ENCODE measurements around the gene PDE10A.

PDE10A gene

DNA sequence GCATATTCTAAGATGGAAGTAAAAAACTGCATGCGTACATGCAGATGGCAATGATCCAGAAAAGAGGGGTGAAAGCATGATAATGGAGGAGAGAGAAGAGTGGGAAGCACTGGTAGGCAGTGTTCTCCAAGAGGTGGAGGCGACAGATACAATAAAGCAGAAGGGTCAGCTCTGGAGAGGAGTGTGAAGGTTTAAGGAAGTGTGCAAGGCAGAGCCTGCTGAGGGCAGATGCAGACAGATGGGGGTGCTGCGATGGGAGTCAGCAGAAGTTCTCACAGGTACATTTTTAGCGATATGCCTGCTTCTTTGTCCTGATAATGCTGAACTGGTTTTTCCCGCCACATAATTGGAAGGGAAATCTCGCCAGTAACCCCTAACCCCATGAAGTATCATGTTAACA lies 272.6 kb downstream of the PDE10A start:
- H3K4me3 ChIP-seq (ENCODE audit: low read length): no peak overlapping the region
- TF ChIP-seq, protein P1, sequence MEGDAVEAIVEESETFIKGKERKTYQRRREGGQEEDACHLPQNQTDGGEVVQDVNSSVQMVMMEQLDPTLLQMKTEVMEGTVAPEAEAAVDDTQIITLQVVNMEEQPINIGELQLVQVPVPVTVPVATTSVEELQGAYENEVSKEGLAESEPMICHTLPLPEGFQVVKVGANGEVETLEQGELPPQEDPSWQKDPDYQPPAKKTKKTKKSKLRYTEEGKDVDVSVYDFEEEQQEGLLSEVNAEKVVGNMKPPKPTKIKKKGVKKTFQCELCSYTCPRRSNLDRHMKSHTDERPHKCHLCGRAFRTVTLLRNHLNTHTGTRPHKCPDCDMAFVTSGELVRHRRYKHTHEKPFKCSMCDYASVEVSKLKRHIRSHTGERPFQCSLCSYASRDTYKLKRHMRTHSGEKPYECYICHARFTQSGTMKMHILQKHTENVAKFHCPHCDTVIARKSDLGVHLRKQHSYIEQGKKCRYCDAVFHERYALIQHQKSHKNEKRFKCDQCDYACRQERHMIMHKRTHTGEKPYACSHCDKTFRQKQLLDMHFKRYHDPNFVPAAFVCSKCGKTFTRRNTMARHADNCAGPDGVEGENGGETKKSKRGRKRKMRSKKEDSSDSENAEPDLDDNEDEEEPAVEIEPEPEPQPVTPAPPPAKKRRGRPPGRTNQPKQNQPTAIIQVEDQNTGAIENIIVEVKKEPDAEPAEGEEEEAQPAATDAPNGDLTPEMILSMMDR (IDR thresholded peaks at IDR 0.05; ENCODE audit: insufficient read depth, low read depth, low read length, missing control alignments): no peak
- no peak for DNase-seq (ENCODE audit: low read depth)

DNA sequence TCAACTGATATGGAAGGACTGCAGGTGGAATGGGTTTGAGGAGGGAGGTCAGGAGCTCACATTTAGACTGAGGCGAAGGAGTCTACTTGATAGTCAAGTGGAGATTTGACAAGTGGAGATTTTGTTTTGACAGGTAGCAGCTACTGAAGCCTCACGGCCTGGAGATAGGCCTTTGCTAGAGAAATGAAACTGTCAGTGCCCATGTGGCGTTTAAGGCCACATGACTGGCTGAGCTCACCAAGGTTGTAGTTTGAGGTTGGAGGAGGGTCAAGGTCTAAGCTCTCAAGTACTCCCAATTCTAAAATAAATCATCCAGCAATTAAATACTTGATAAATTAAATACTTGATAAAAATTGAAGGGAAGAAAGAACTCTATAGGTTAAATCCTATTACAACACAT lies 273.5 kb downstream of the PDE10A start:
- TF ChIP-seq, protein P1 (IDR thresholded peaks at IDR 0.05; ENCODE audit: insufficient read depth, low read depth, low read length, missing control alignments): no peak
- H3K4me3 ChIP-seq (ENCODE audit: low read length): no peak overlapping the region
- no peak for DNase-seq (ENCODE audit: low read depth)

DNA sequence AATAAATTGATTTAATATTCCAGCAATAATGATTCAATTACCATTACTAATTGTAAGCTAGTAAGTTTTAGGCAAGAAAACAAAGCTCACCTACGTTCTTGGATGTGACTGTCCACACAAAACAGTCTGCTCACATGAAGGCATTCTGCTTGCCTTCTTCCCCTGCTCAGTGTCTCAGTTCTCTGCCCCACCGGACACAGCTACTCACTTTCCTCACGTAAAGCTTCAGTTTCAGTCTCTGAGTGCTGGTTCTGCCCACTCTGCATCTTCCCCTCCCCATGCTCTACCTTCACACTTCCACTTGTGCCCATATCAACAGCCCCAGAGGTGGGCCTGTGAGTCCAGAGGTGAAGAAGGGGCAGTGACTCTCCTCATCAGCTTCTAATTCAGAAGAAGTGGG lies 279.7 kb downstream of the PDE10A start:
- TF ChIP-seq, protein P1 (IDR thresholded peaks at IDR 0.05; ENCODE audit: insufficient read depth, low read depth, low read length, missing control alignments): no peak
- H3K4me3 ChIP-seq (ENCODE audit: low read length): no peak overlapping the region
- no peak for DNase-seq (ENCODE audit: low read depth)

DNA sequence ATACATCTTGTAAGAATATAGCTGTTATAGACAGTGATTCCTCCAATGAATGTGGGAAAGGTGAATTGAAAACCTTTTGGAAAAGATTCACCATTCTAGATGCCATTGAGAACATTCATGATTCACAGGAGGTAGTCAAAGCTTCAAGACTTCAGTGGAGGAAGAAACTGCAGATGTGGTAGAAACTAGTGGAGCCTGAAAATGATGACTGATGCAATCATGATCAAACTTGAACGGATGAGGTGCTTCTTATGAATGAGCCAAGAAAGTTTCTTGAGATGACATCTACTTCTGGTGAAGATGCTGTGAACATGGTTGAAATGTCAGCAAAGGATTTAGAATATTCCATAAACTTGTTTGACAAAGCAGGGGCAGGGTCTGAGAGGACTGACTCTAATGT lies 286.9 kb downstream of the PDE10A start:
- TF ChIP-seq, protein P1 (IDR thresholded peaks at IDR 0.05; ENCODE audit: insufficient read depth, low read depth, low read length, missing control alignments): no peak

DNA sequence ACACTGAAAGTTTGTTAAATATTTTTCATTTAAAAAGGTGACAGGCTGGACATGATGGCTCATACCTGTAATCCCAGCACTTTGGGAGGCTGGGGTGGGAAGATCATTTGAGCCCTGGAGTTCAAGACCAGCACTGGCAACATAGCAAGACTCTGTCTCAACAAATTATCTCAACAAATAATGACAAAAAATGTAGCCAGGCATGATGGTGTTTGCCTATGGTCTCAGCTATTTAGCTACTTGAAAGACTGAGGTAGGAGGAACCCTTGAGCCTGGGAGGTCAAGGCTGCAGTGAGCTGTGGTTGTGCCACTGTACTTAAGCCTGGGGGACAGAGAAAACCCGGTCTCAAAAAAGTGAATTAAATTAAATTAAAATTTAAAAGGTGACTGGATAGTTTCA lies 297.7 kb downstream of the PDE10A start:
- no peak overlapping the region for H3K4me3 ChIP-seq (ENCODE audit: low read length)
- DNase-seq (ENCODE audit: low read depth): no peak
- TF ChIP-seq, protein P1 (IDR thresholded peaks at IDR 0.05; ENCODE audit: insufficient read depth, low read depth, low read length, missing control alignments): no peak

More for the DNA sequence above, 286.9 kb downstream of the PDE10A start:
- DNase-seq (ENCODE audit: low read depth): no peak
- H3K4me3 ChIP-seq (ENCODE audit: low read length): no peak overlapping the region

DNA sequence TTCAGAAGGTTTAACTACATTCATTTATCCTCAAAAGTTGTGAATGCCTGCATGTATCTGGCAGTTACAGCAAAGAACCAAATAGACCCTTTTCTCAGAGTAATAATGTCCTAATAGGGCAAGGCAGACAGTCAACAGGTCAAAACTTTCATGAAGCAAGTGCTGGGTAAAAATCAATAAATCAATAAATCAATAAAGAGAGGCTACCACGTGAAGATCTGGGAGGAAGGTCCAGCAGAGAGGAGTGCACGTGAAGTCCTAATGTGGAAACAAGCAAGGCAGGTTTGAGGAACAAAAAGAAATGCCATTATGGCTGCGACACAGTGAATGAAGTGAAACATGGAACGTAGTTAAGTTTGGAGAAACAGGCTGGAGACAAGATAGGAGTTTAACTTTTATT lies 317.3 kb downstream of the PDE10A start:
- H3K4me3 ChIP-seq (ENCODE audit: low read length): no peak overlapping the region
- no peak for DNase-seq (ENCODE audit: low read depth)
- TF ChIP-seq, protein P1 (IDR thresholded peaks at IDR 0.05; ENCODE audit: insufficient read depth, low read depth, low read length, missing control alignments): no peak

DNA sequence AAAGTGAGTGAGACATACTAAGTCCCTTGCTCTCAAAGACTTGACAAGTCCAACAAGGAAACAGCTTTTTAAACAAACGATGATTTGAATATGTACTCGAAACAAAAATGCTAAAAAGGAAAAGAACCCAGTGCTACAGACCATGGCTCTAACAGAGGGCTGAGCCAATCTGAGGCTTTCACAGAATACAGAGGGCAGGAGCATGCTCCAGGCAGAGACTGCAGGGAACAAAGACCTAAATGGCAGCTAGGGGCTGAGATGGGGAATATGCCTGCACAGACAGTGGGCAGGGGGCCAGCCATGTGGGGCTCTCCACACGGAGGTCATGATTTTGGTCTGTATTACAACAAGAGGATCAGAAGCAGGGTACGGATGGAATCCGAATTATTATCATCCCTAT lies 322.5 kb downstream of the PDE10A start:
- no peak for DNase-seq (ENCODE audit: low read depth)
- TF ChIP-seq, protein P1 (IDR thresholded peaks at IDR 0.05; ENCODE audit: insufficient read depth, low read depth, low read length, missing control alignments): no peak
- no peak overlapping the region for H3K4me3 ChIP-seq (ENCODE audit: low read length)

Data from epithelial cell of esophagus (primary cell).